H9 (cell line): ENCODE measurements around the gene MUCL3. TPM values are rescaled to one million over a fixed set of nuclear protein-coding genes. Genes with fewer than 3 reads are reported as not detected.

Experiments
- DNase-seq: peaks from one replicate; pipeline ENCODE4 v3.0.0-alpha.2; 2017
- H2AFZ ChIP-seq: one replicate; pipeline ENCODE4 v1.6.1; 2013; ENCODE audit warnings: mild to moderate bottlenecking, low read length, control low read depth, moderate library complexity
- H2AK5ac ChIP-seq: 2 replicates; pipeline ENCODE4 v1.6.1; 2013; ENCODE audit warnings: low read length, control low read depth, mixed read lengths; ENCODE audit not compliant: insufficient read length
- H2BK120ac ChIP-seq: one replicate; pipeline ENCODE4 v1.6.1; 2013; ENCODE audit warnings: low read depth, mild to moderate bottlenecking, low read length, control low read depth, inconsistent platforms; ENCODE audit not compliant: poor library complexity, severe bottlenecking
- H2BK12ac ChIP-seq: 2 replicates; pipeline ENCODE4 v1.6.1; 2013; ENCODE audit warnings: low read length, control low read depth, mixed read lengths, low read depth; ENCODE audit not compliant: insufficient read length
- H2BK15ac ChIP-seq: 2 replicates; pipeline ENCODE4 v1.6.1; 2013; ENCODE audit warnings: low read depth, low read length, control low read depth
- H2BK20ac ChIP-seq: one replicate; pipeline ENCODE4 v1.6.1; 2013; ENCODE audit warnings: low read depth, mild to moderate bottlenecking, low read length, control low read depth, inconsistent platforms; ENCODE audit not compliant: poor library complexity, severe bottlenecking
- H2BK5ac ChIP-seq: 2 replicates; pipeline ENCODE4 v1.6.1; 2013; ENCODE audit warnings: low read length, control low read depth, mixed read lengths; ENCODE audit not compliant: insufficient read length
- H3K14ac ChIP-seq: 2 replicates; pipeline ENCODE4 v1.6.1; 2013; ENCODE audit warnings: low read length, control low read depth; ENCODE audit not compliant: insufficient read depth
- H3K18ac ChIP-seq: 2 replicates; pipeline ENCODE4 v1.6.1; 2013; ENCODE audit warnings: low read depth, mild to moderate bottlenecking, mixed read lengths, low read length, control low read depth; ENCODE audit not compliant: insufficient read length
- H3K23ac ChIP-seq: 2 replicates; pipeline ENCODE4 v1.6.1; 2013; ENCODE audit warnings: low read length, control low read depth, mixed read lengths, low read depth; ENCODE audit not compliant: insufficient read length
- H3K23me2 ChIP-seq: 2 replicates; pipeline ENCODE4 v1.6.1; 2013; ENCODE audit warnings: low read depth, mild to moderate bottlenecking, mixed read lengths, low read length, control low read depth; ENCODE audit not compliant: insufficient read length, poor library complexity, severe bottlenecking
- H3K27ac ChIP-seq: 2 replicates; pipeline ENCODE4 v1.5.1; 2013; ENCODE audit warnings: low read length, control low read depth, mixed read lengths, low read depth; ENCODE audit not compliant: insufficient read length
- H3K27me3 ChIP-seq: 2 replicates; pipeline ENCODE4 v1.6.1; 2013; ENCODE audit warnings: low read length, control low read depth, inconsistent platforms; ENCODE audit not compliant: insufficient read depth
- H3K4ac ChIP-seq: 2 replicates; pipeline ENCODE4 v1.6.1; 2013; ENCODE audit warnings: low read depth, mild to moderate bottlenecking, control low read depth, inconsistent platforms, low read length, moderate library complexity
- H3K4me1 ChIP-seq: 2 replicates; pipeline ENCODE4 v1.6.1; 2013; ENCODE audit warnings: low read length, control low read depth, inconsistent platforms; ENCODE audit not compliant: insufficient read depth
- H3K4me2 ChIP-seq: 2 replicates; pipeline ENCODE4 v1.6.1; 2013; ENCODE audit warnings: low read length, control low read depth, mixed read lengths; ENCODE audit not compliant: insufficient read length, insufficient read depth
- H3K56ac ChIP-seq: 2 replicates; pipeline ENCODE4 v1.6.1; 2013; ENCODE audit warnings: low read depth, mild to moderate bottlenecking, mixed read lengths, low read length, control low read depth; ENCODE audit not compliant: insufficient read length
- H3K79me1 ChIP-seq: 2 replicates; pipeline ENCODE4 v1.6.1; 2013; ENCODE audit warnings: low read depth, mild to moderate bottlenecking, moderate library complexity, low read length, control low read depth, inconsistent platforms; ENCODE audit not compliant: insufficient read depth, poor library complexity, severe bottlenecking
- H3K79me2 ChIP-seq: 2 replicates; pipeline ENCODE4 v1.6.1; 2013; ENCODE audit warnings: low read length, control low read depth, inconsistent platforms; ENCODE audit not compliant: insufficient read depth
- H3K9ac ChIP-seq: 2 replicates; pipeline ENCODE4 v1.6.1; 2013; ENCODE audit warnings: low read length, control low read depth, mixed read lengths; ENCODE audit not compliant: insufficient read length; ENCODE audit errors: extremely low read depth
- H3K9me3 ChIP-seq: one replicate; pipeline ENCODE4 v1.6.1; 2013; ENCODE audit warnings: low read depth, low read length, inconsistent platforms; ENCODE audit not compliant: control insufficient read depth
- H3T11ph ChIP-seq: one replicate; pipeline ENCODE4 v1.6.1; 2013; ENCODE audit warnings: mild to moderate bottlenecking, low read length, control low read depth, inconsistent platforms
- H4K20me1 ChIP-seq: one replicate; pipeline ENCODE4 v1.6.1; 2013; ENCODE audit not compliant: control insufficient read depth, insufficient read length, insufficient read depth
- H4K5ac ChIP-seq: 2 replicates; pipeline ENCODE4 v1.6.1; 2013; ENCODE audit warnings: low read depth, mild to moderate bottlenecking, mixed read lengths, low read length, control low read depth; ENCODE audit not compliant: insufficient read length
- H4K8ac ChIP-seq: replicated peaks from 2 replicates; pipeline ENCODE4 v1.6.1; 2013; ENCODE audit warnings: low read length, control low read depth, mixed read lengths, low read depth; ENCODE audit not compliant: insufficient read length
- H4K91ac ChIP-seq: 2 replicates; pipeline ENCODE4 v1.6.1; 2013; ENCODE audit warnings: low read depth, mild to moderate bottlenecking, moderate library complexity, mixed read lengths, low read length, control low read depth; ENCODE audit not compliant: insufficient read length
- H3K27ac Mint-ChIP-seq, 3 experiments: 2 replicates in 2 of 3; 3 replicates in 1 of 3; pipeline ENCODE4 v1.8.0; 2020 to 2021; ENCODE audit warnings: mixed read lengths in 3 of 3, mild to moderate bottlenecking in 1 of 3, moderate library complexity in 1 of 3
- H3K27me3 Mint-ChIP-seq: 2 replicates; pipeline ENCODE4 v1.8.0; 2021; ENCODE audit warnings: low read depth, mild to moderate bottlenecking, moderate library complexity, mixed read lengths
- H3K36me3 Mint-ChIP-seq, 3 experiments: 2 replicates in 2 of 3; 3 replicates in 1 of 3; pipeline ENCODE4 v1.8.0; 2020 to 2021; ENCODE audit warnings: low read depth in 3 of 3, mixed read lengths in 3 of 3; ENCODE audit not compliant: insufficient read depth in 1 of 3
- H3K4me1 Mint-ChIP-seq, 2 experiments: 2 replicates each; pipeline ENCODE4 v1.8.0; 2020; ENCODE audit warnings: mixed read lengths in 2 of 2
- H3K4me3 Mint-ChIP-seq, 2 experiments: 2 replicates in 1 of 2; 3 replicates in 1 of 2; pipeline ENCODE4 v1.8.0; 2020 to 2021; ENCODE audit warnings: mild to moderate bottlenecking in 2 of 2, mixed read lengths in 2 of 2, moderate library complexity in 1 of 2
- H3K9me3 Mint-ChIP-seq, 2 experiments: 2 replicates in 1 of 2; 3 replicates in 1 of 2; pipeline ENCODE4 v1.8.0; 2020; ENCODE audit warnings: mild to moderate bottlenecking in 2 of 2, mixed read lengths in 2 of 2, moderate library complexity in 1 of 2
- CTCF ChIP-seq: fragments of 200-600 bp; sonication (generic); conservative IDR thresholded peaks from 3 replicates; pipeline ENCODE4 v1.8.0; 2021; ENCODE audit warnings: antibody characterized with exemption, mild to moderate bottlenecking
- WGBS: extraction: QIAGEN DNeasy Blood & Tissue Kit; methylation state at CpG from one replicate; pipeline ENCODE4 v1.1.7; 2013; ENCODE audit warnings: missing lambda C conversion rate, low lambda C conversion rate, mixed read lengths; ENCODE audit not compliant: insufficient read length; ENCODE audit errors: extremely low coverage; 5-methylcytosine and 5-hydroxymethylcytosine counted together
- total RNA-seq: library from RNA; stranded (reverse); gene quantifications from 2 replicates; pipeline ENCODE4 v1.2.1, GENCODE V29; 2021

MUCL3 gene
- total RNA-seq, 1 experiment from 2014 or later = 0.15 TPM

- Histone ChIP-seq H4K91ac (no peak overlapping the region), H4K20me1 (no peaks in the 10 kb centered on the region), H4K8ac (no peak overlapping the region), H3K4ac (no peak overlapping the region), H3K14ac (no peak overlapping the region), H3T11ph (no peak overlapping the region), H2BK5ac (no peak overlapping the region), H3K4me2 (no peak overlapping the region), H3K79me1 (no peaks in the 10 kb centered on the region), H3K27me3 (no peaks in the 10 kb centered on the region), H3K23me2 (no peaks in the 10 kb centered on the region), H2AK5ac (no peak overlapping the region), H3K9me3 (no peaks in the 10 kb centered on the region), H3K27ac (no peak overlapping the region), H3K18ac (no peak overlapping the region), H4K5ac (no peak overlapping the region), H3K56ac (no peak overlapping the region), H3K79me2 (no peaks in the 10 kb centered on the region), H2BK20ac (no peak overlapping the region), H2BK120ac (no peak overlapping the region), H3K4me1 (no peaks in the 10 kb centered on the region), H3K9ac (no peak overlapping the region), H2BK15ac (no peak overlapping the region), H2BK12ac (no peak overlapping the region), H3K23ac (no peak overlapping the region), H2AFZ (no peak overlapping the region)
- TF ChIP-seq CTCF = no peak
- Mint-ChIP-seq H3K27ac (peak overlapping the region in 1 of 3 experiments; percentile 80; a peak in 1 of 7 replicates), H3K27me3 (no peaks in the 10 kb centered on the region), H3K4me1 (peaks cover 12 to 17% of the 10 kb centered on the region in 2 experiments), H3K36me3 (peaks cover 49 to 91% (median 86%) of the 10 kb centered on the region in 3 experiments), H3K9me3 (no peaks in the 10 kb centered on the region), H3K4me3 (no peak overlapping the region)
- no peak for DNase-seq
- no CpG with 5 or more reads among the region's 10 CpGs for WGBS
These were observed 45.4 kb upstream of the MUCL3 start for GRCh38 chr6:30895343-30895742.
